Measurements from ENCODE around the gene HIPK3. TPM values are rescaled to one million over a fixed set of nuclear protein-coding genes. Genes with fewer than 3 reads are reported as not detected.
"Not testable (repeated sequence)": the region's sequence is repeated elsewhere in the genome, so short reads cannot be mapped to it uniquely, and the experiment has no call there.

Gene HIPK3
- total RNA-seq, 4 donors from 2014 or later = 89.1 to 118 (median 107) TPM

GRCh38 chr11:33291004-33291777 is 34.0 kb downstream of the HIPK3 start:
- 63 to 71% methylated on average over 6 of the region's 6 CpGs for WGBS, 2 donors

GRCh38 chr11:33292311-33292710 is 35.1 kb downstream of the HIPK3 start:
- intact Hi-C loops (cut with DNase I; ENCODE audit: low total_unique reads) = no loop called here
- WGBS, 2 donors = 92 to 94% methylated on average over 2 of the region's 2 CpGs
- H3K4me3 ChIP-seq (ENCODE audit: low read depth, poor library complexity, severe bottlenecking) = no peak overlapping the region
- DNase-seq (ENCODE audit: low spot score in 2 of 2) = no peak
- TF ChIP-seq POLR2A (IDR thresholded peaks at IDR 0.05) (no peak), CTCF (IDR thresholded peaks at IDR 0.05) (no peak)

More at GRCh38 chr11:33291004-33291777, 34.0 kb downstream of the HIPK3 start:
- TF ChIP-seq CTCF (IDR thresholded peaks at IDR 0.05) (no peak), POLR2A (IDR thresholded peaks at IDR 0.05) (no peak)
- DNase-seq (ENCODE audit: low spot score in 2 of 2) = no peak
- no peak overlapping the region for H3K4me3 ChIP-seq (ENCODE audit: low read depth, poor library complexity, severe bottlenecking)
- intact Hi-C loops (cut with DNase I; ENCODE audit: low total_unique reads) = no loop called here

- no peak for DNase-seq (ENCODE audit: low spot score in 2 of 2)
- WGBS, 2 donors = 82 to 84% methylated on average over 4 of the region's 4 CpGs
- H3K4me3 ChIP-seq (ENCODE audit: low read depth, poor library complexity, severe bottlenecking) = no peak overlapping the region
- intact Hi-C loops (cut with DNase I; ENCODE audit: low total_unique reads) = no loop called here
- TF ChIP-seq POLR2A (IDR thresholded peaks at IDR 0.05) = no peak
- TF ChIP-seq CTCF (IDR thresholded peaks at IDR 0.05) = no peak
Measured at GRCh38 chr11:33294224-33294623, 37.0 kb downstream of the HIPK3 start.

- no peak for DNase-seq (ENCODE audit: low spot score in 2 of 2)
- TF ChIP-seq POLR2A (IDR thresholded peaks at IDR 0.05) = no peak
- no peak for TF ChIP-seq CTCF (IDR thresholded peaks at IDR 0.05)
- no peak overlapping the region for H3K4me3 ChIP-seq (ENCODE audit: low read depth, poor library complexity, severe bottlenecking)
- WGBS, 2 donors = 87 to 90% methylated on average over 8 of the region's 8 CpGs
- intact Hi-C loops (cut with DNase I; ENCODE audit: low total_unique reads) = no loop called here
Measured at GRCh38 chr11:33294797-33295196, 37.6 kb downstream of the HIPK3 start.

- WGBS, 2 donors = 92 to 94% methylated on average over 5 of the region's 5 CpGs
- TF ChIP-seq CTCF (IDR thresholded peaks at IDR 0.05) (no peak), POLR2A (IDR thresholded peaks at IDR 0.05) (no peak)
- no peak overlapping the region for H3K4me3 ChIP-seq (ENCODE audit: low read depth, poor library complexity, severe bottlenecking)
- DNase-seq (ENCODE audit: low spot score in 2 of 2) = no peak
- intact Hi-C loops (cut with DNase I; ENCODE audit: low total_unique reads) = no loop called here
Measured at GRCh38 chr11:33296695-33297094, 39.5 kb downstream of the HIPK3 start.

GRCh38 chr11:33303541-33303940 is 46.4 kb downstream of the HIPK3 start:
- TF ChIP-seq CTCF (IDR thresholded peaks at IDR 0.05) = no peak
- TF ChIP-seq POLR2A (IDR thresholded peaks at IDR 0.05) = no peak
- 82 to 86% methylated on average over 4 of the region's 4 CpGs for WGBS, 2 donors
- intact Hi-C loops (cut with DNase I; ENCODE audit: low total_unique reads) = no loop called here
- H3K4me3 ChIP-seq (ENCODE audit: low read depth, poor library complexity, severe bottlenecking) = no peak overlapping the region
- DNase-seq (ENCODE audit: low spot score in 2 of 2) = no peak

GRCh38 chr11:33306821-33307220 is 49.6 kb downstream of the HIPK3 start:
- H3K4me3 ChIP-seq (ENCODE audit: low read depth, poor library complexity, severe bottlenecking); intact Hi-C loops (cut with DNase I; ENCODE audit: low total_unique reads); DNase-seq (ENCODE audit: low spot score in 2 of 2): not testable (repeated sequence)
- WGBS, 2 donors = 94 to 97% methylated on average over 6 of the region's 6 CpGs
